GDM1 (cell line): ENCODE results near the gene AGXT.

Experiments used
- DNase-seq: peaks from one replicate; lab custom pipeline; 2025; lab: John Stamatoyannopoulos, UW

The AGXT gene

GRCh38 chr2:240885566-240885965 lies 16.9 kb downstream of the AGXT start:
- DNase-seq: no peak

GRCh38 chr2:240886023-240886565 lies 17.5 kb downstream of the AGXT start:
- DNase-seq: peak; percentile 62

- no peak for DNase-seq
Measured at GRCh38 chr2:240886678-240887609, 18.3 kb downstream of the AGXT start.

GRCh38 chr2:240887631-240888030 lies 19.0 kb downstream of the AGXT start:
- no peak for DNase-seq

GRCh38 chr2:240888130-240888889 lies 19.7 kb downstream of the AGXT start:
- no peak for DNase-seq

- no peak for DNase-seq
Measured at GRCh38 chr2:240888890-240889573, 20.4 kb downstream of the AGXT start.

- no peak for DNase-seq
Measured at GRCh38 chr2:240889601-240890560, 21.3 kb downstream of the AGXT start.

- no peak for DNase-seq
Measured at GRCh38 chr2:240890691-240891090, 22.1 kb downstream of the AGXT start.

- DNase-seq: no peak
Measured at GRCh38 chr2:240891492-240892340, 23.1 kb downstream of the AGXT start.

GRCh38 chr2:240892356-240892755 lies 23.7 kb downstream of the AGXT start:
- no peak for DNase-seq

- no peak for DNase-seq
Measured at GRCh38 chr2:240892925-240893324, 24.3 kb downstream of the AGXT start.

- DNase-seq: no peak
Measured at GRCh38 chr2:240893363-240893844, 24.8 kb downstream of the AGXT start.

GRCh38 chr2:240894006-240894405 lies 25.4 kb downstream of the AGXT start:
- no peak for DNase-seq

GRCh38 chr2:240894836-240895558 lies 26.4 kb downstream of the AGXT start:
- no peak for DNase-seq

GRCh38 chr2:240895656-240896388 lies 27.2 kb downstream of the AGXT start, which contains the start of gene MAB21L4:
MAB21L4 (minus strand) TSS chr2:240896156; CDS start chr2:240895997, 159 bp downstream.
- DNase-seq: no peak

GRCh38 chr2:240896394-240896793 lies 27.8 kb downstream of the AGXT start:
- DNase-seq: no peak

- DNase-seq: no peak
Measured at GRCh38 chr2:240896871-240897692, 28.5 kb downstream of the AGXT start.
